Measurements from ENCODE around the gene GPBAR1.
A peak's percentile ranks its signal among the peaks of the same experiment; 100 is the strongest.

The GPBAR1 gene, protein sequence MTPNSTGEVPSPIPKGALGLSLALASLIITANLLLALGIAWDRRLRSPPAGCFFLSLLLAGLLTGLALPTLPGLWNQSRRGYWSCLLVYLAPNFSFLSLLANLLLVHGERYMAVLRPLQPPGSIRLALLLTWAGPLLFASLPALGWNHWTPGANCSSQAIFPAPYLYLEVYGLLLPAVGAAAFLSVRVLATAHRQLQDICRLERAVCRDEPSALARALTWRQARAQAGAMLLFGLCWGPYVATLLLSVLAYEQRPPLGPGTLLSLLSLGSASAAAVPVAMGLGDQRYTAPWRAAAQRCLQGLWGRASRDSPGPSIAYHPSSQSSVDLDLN

DNA sequence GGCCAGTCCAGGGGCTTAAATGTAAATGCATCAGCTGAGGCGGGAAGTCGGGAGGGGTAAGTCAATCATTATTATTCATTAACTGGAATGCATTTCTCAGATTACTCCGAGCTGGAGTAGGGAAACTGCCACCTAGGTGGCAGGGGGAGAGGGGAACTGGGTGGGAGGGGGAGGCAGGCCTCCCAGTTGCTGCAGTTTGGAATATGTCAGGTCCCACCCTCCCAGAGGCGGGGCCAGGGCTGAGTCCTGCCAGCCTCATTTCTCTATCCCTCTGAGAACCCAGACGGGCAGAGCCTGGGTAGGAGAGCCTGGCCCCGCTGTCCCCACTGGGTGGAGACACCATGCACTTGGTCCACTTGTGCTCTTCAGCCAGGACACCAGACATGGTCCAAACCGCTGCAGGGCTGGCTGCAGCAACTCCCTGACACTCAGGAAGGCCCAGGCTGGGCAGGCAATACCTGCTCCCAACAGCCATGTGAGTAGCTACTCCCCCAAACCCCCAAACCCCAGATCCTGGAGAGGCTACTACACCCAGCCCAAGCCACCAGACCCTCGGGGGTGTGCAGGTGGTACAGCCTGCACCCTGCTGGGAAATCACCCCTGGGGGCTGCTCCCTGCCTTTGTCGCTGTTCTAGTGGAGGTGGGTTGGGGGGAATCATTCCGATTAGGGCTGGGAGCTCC is at the start of gene GPBAR1:
TSS of gene GPBAR1 (plus strand) at position 274 of the 681 bp plus-strand sequence. CDS start 1,710 bp downstream, outside the sequence.
- no peak for DNase-seq

DNA sequence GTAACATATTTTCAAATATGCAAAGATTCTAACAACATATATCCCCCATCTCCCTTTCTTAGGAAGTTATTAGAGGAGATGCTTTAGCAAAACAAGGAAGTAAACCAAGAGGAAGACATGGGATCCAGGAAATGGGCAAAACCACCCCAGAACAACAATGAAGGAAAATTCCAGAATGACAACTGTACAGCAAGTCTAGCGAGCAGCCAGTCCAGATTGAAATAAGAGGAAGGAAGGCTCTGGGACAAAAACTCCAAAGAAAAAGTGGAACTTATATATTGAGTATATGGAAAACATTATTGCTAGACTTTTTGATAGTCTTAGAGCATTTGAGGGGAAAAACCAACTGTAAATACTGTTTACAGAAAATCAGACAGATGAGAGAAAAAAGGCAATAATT is 46.7 kb upstream of the GPBAR1 start:
- no peak for DNase-seq

DNA sequence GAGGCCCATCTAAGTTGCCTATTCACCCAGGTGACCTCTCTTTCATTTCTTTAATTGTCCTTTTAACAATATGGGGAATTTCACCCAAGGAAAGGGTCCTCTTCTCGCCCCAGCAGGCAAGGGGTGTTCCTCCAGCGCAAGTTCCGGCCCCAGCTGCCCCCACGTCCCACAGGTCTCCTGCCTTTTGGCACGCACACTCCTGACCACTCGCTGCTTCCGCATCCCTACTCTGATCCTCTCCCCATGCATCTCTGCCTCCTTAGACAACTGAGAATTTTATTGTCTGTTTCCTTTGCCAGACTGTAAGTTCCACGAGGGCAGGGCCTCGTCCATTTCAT is 44.5 kb upstream of the GPBAR1 start:
- DNase-seq, result no peak

DNA sequence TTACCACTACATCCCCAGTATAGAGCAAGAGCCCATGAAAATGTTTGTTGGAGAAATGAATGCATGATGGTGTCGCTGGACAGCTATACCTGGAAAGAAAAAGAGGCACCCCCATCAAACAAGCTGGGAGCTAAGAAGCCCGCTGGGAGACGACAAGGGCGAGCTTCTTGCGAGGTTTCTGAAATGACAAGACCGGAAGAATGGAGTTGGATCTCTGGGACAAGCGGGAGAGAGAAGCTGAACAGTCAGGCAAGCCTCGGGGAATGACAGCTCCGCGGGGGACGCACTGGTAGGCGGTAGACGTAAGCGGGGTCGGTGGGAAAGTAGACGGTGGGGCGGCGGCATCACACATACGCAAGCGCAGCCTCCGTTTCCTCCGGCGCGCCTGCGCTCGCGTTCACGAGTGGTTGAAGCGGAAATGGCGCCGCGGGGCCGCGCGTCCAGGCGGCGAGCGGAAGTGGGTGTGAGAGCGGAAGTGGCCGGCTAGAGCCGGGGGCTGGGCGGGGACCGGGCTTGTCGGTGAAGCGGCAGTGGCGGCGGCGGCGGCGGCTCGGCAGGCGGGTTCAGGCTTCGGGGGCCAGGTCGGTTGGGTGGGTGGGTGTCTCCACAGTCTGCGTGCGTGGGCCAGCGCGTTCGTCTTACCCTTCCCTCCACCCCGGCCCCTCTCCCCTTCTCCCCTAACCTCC is 44.0 kb upstream of the GPBAR1 start, which contains the start of gene ARPC2:
TSS of gene ARPC2 (plus strand) at position 516 of the 686 bp plus-strand sequence. CDS start 282 bp downstream, outside the sequence.
- DNase-seq, result peak; percentile 91

DNA sequence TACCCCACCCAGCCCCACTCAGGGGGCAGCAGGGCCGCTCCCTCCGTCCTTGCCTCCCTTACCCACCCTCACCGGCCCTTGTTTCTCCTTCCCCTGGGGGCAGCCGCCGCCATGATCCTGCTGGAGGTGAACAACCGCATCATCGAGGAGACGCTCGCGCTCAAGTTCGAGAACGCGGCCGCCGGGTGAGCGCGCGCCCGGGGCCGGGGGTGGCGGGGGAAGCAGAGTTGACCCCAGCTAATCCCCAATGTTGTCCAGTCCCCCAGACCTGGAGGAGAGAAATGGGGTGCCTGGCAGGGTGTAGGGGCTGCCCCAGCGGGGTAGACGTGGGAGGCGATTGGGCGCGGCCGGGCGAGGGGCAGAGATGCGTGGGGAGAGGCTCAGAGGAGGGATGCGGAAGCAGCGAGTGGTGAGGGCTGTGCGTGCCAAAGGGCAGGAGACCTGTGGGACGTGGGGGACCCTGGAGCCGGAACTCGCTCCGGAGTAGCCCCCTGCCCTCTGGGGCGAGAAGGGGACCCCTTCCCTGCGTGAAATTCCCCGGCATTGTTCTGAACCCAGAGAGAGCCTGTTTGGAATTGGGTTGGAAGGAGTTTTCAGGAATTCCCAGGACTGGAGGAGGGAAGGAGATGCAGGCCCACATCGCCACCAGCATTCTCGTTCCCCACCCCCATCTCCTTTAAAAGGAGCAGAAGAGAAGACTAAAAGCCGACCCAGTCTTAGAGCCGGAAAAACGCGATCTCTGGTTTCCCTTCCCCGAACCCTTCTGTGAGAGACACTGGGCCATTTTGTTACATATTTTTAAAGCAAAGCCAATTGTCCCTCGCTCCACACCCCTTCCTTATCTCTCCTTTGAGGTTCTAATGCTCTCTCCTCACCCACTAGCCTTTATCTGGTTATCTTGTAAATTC is 43.2 kb upstream of the GPBAR1 start:
- DNase-seq, result peak; percentile 73

DNA sequence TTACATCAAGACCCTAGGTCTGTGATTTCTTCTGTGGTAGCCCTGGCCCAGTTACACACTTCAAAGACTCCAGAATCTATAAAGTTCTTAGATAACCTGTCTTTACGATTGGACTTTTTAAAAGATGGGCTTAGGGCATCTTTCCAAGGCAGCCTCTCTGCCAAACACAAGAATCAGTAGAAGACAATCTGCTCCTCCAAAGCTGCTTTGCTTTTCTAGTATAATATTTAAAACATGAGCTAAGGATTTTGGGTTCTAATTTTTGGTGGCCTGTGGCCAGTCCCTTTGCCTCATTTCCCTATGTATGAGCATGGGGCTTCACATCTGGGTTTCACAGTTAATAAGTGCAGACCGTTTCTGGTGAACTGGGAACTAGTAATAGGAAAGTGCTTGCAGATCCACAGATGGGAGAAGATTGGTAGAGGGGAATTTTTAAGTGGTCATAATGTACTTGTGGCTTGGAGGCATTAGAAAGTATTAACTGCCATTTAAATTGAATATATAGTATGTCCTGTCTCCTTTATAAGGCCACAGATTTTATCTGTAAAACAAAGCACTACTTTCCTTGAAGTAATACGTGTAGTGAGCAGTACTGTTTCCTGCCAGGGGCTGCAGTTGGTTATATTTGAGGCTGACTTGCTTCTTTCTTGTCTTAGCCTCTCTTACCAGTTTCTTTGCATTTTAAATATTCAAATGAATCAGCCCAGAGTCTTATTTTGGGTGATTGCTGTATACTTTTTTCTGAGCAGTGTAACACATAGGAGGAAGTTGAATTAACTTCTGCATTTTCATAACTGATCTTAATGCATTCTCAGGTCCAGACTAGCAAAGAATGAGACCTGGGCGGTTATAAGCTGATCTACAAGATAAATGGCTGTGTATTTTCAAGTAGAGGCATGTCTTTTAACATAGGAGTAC is 42.3 kb upstream of the GPBAR1 start:
- peak; percentile 20 for DNase-seq

DNA sequence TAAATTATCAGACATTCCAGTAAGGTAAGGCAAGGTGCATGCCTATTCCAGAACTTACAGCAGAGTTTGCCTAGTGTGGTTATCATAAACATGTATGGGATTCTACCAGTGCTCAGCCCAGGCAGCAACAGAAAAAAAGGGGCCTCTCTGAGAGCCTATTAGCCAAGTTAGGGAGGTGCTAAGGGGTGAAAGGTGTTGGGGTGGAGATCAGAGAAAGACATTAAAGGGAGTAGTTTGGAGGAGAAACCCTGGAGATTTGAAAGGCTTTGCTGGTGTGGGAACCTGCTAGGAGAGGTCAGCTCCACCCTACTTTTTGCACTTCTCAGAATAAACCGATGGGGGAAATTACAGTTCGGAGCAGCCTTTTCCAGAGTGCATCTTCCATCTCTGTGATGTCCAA is 40.9 kb upstream of the GPBAR1 start:
- no peak for DNase-seq

DNA sequence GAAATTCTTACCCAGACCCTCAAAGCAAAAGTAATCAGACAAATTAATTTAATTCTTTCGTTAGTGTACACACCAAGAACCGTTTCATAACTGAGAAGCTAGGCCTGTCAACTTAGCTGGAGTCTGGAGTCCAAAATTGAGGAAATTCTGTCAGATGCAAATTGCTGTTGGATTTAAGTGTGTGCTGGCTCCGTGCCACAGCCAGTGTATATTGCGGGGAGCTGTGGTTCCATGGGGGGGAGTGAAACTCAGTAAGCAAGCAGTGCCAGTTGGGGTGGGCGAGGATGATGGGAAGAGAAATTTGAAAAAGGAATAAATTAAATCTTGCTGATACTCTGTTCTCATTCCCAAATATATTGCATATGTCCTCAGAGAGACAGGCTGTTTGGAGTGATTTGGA is 39.8 kb upstream of the GPBAR1 start:
- no peak for DNase-seq

DNA sequence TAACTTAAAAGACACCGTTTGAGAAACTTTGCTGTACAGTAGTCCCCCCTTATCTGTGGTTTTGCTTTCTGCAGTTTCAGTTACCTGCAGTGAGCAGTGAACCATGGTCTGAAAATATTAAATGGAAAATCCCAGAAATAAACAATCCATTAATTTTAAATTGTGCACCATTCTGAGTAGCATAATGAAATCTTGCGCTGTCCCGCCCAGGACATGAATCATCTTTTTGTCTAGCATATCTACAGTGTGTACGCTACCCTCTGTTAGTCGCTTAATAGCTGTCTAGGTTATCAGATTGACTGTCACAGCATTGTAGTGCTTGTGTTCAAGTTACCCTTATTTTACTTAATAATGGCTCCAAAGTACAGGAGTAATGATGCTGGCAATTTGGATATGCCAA is 37.8 kb upstream of the GPBAR1 start:
- DNase-seq, result peak; percentile 6

DNA sequence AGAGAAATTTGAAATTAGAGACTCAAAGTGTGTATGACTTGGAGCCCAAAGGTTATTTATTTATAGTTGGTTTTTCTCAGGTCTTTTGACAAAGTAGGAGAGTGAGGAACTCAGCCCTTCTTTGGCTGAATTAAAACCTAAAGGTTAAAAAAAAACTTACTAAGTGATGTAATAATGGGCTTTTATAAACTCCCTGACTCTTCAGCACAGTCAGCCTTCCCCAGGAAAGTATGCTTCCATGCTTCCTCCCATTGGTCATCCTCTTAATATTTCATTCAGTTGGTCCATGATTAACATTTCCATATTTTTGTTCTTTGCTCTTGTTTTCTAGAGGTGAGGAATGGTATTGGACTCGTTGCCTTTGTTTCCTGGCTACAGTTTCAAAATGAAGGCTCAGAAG is 36.6 kb upstream of the GPBAR1 start:
- no peak for DNase-seq

DNA sequence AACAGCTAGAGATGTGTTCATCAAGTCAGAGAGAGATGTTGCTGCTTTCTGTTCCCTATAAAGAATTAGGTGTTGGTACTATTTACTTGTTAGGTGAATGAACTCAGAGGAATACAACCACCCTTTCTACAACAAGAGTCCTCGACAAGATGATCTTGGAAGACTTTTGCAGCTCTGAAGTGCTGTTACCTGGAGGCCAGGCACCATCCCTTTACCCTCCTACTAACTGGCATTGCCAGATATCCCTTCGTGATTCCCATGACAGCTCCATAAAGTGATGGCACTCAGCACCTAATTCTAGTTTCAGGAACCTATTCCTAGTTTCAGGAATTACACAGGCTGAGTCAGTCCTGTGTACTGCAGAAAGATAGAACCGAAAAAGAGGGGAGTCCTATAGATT is 33.9 kb upstream of the GPBAR1 start:
- DNase-seq, result no peak

DNA sequence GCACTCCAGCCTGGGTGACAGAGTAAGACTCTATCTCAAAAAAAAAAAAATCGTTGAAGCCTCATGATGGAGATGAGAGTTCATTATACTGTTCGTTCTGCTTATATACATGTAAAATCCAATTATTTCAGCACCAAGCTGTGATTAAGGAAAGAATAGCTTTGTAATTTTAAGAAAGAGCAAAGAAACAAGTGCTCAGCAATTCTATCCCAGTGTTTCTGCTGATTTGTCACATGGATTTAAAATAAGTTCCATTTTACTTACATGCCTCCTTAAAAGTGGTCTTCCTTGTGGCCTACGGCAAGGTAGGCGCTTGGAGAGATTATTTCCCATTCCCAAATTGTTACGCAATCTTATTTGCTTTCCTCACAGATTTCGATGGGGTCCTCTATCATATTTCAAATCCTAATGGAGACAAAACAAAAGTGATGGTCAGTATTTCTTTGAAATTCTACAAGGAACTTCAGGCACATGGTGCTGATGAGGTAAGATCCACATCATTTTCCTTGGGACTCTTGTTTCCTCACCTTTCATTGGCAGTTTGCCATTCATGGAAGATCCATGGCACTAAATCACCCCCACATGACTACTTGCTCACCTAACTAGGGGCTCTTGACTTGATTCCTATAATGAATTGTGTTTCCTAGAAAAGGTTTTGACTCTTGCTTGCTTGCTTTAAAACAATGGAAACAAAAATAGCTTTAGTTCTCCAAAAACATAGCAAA is 32.3 kb upstream of the GPBAR1 start:
- DNase-seq, result no peak

DNA sequence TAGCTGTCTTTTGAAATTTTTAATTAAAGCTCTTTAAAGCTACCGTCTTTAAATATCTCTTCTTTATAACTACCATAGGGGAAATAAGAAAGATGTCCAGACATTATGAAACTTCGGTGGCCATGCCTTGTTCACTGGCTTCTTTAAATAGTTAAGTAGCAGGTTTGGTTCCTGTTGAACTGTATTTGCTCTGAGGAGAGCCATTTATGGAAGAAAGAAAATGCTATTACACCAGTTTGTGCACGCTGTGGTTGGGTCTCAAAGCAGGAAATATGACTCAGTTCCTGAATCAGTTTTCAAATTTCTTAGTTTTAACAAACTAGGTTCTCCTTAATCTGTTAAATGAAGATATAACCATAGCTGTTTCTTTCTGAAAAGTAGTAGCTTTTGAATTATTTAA is 31.6 kb upstream of the GPBAR1 start:
- DNase-seq, result peak; percentile 8

DNA sequence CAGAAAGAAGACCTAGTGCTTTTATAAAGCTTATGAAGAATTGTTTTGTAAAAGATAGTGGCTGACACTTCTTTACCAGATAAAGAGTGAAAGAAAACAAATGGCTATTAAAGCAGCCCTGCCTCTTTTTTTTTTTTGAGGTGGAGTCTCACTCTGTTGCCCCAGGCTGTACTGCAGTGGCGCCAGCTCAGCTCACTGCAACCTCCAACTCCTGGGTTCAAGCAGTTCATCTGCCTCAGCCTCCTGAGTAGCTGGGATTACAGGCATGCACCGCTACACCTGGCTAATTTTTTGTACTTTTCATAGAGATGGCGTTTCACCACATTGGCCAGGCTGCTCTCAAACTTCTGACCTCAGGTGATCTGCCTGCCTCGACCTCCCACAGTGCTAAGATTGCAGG is 31.0 kb upstream of the GPBAR1 start:
- DNase-seq, result no peak

DNA sequence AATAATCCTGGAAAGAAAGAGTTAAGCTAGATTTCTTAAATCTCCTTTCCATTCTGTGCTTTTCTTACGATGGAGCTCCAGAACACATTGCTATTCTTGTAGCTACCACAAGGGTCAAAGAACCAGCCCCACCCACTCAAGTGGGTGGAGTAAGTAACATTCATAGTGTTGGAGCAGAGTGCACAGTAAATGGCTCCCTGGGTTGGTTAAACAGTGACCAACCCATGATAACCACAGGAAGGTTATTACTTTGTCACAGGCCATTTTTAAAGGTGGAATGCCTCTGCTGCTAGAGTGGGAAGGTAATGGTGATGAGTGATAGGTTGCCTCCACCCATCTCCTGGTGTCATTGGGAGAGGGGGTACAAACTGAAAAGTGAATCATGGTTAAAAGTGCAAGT is 29.9 kb upstream of the GPBAR1 start:
- DNase-seq, result peak; percentile 10

DNA sequence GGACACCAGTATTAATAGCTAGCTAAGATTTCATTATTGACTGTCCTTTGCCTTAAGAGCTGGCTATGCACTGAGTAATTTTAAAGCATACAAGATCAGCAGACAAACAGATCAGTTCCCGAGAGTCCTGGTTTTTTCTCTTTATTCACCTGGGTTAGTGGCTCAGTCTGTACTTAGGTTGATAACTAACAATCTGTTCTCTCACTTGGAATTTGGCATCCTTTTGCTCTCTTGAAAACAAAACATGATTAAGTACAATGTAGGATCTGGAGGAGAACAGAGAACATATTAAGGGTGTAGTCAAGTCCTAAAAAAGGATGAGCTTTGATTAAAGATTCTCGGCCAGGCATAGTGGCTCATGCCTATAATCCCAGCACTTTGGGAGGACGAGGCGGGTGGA is 27.3 kb upstream of the GPBAR1 start:
- DNase-seq, result no peak

DNA sequence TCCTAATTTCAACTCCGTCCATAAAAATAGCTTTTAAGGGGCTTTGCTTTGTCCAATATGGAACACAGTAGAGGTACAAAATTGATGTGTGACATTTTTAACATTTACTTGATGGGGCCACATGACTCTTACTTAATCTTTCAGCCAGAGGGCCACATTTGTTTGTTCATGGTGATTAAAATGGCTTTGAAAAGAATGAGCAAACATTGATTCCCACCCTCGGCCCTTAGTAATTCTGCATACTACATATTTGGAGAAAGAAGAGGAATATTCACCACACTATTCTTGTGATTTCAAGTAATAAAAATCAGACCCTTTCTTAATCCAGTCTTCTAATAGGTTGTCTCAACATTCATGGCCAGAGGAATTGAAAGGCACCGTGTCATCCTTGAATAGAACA is 26.3 kb upstream of the GPBAR1 start:
- no peak for DNase-seq

DNA sequence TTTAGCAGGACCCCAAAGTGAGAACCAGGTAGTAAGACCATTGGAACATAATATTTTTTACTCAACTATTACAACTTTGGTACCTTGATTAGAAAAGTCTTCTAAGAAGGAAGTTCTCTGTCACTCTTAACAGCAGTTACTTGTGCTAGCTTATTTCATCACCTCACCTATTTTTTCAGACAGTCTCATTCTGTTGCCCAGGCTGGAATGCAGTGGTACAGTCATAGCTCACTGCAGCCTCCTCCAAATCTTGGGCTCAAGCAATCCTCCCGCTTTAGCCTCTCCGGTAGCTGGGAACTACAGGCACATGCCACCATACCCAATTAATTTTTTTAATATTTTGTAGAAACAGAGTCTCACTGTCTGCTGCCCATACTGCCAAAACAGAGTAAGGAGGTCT is 25.8 kb upstream of the GPBAR1 start:
- DNase-seq, result no peak

DNA sequence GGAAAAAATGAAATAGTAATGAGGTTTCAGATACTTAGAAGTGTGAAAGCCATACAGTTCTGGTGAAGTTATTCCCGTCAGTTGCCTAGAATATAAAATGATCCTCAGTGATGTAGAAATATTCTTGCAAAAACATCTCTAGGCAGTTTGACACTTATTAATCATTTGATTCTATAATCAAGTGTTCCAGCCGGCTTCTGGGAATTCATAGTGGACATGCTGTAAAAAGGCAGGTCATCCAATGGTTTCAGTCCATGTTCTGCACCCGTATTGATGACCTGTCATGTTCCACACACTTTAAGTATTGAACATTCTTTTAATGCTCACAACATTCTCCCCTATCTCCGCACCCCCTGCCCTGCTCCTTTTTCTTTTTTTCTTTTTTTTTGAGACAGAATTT is 24.0 kb upstream of the GPBAR1 start:
- DNase-seq, result no peak

DNA sequence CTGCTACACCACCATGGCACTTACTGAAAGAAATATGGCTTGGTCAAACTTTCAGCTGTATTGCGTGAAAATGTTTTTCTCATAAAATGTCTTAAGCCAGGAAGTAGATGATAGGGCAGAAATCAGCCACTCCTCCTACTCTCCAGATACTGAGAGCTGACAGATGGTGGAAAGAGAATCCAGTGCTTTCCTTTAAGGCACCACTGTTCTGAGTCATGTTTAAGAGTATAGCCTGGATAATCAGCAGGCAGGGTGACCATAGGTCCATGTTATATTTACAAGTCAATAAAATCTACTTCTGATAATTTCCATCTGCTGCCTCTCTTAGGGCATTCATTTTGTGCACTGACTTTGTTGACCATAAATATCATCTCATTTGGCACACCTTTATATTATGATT is 21.9 kb upstream of the GPBAR1 start:
- DNase-seq, result no peak

DNA sequence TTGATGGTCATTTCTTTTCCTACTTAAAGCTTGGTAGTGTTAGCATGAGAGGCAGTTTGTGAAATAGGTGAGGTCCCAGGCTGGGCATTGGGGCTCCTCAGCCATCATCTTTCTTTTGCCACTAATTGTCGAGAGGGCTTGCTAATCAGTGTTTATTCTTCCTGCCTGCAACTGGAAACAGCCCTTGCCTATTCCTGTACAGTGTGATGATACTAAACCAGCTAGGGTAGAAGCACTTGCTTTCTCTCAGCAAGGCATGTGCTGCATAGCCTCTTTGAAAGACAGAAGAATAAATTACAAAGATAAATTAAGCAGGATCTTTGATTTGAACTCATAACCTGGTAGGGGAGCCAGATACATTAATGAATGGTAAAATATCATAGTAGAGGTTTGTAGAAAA is 16.6 kb upstream of the GPBAR1 start:
- no peak for DNase-seq

Measured in stimulated activated naive CD4-positive, alpha-beta T cell treated with Interleukin-2 at 50 U/mL for 16 hours (primary cell).